Osteocyte (in vitro differentiated cells): ENCODE results near the gene ZNF346. TPM values are rescaled to one million over a fixed set of nuclear protein-coding genes. Genes with fewer than 3 reads are reported as not detected.
A peak's percentile ranks its signal among the peaks of the same experiment; 100 is the strongest.

ENCODE experiments used
- DNase-seq: peaks from one replicate; pipeline ENCODE4 v3.0.0; 2021; ENCODE audit warnings: mixed read lengths; ENCODE audit not compliant: unreplicated experiment; ENCODE audit errors: extremely low spot score
- H3K27ac Mint-ChIP-seq: one replicate; pipeline ENCODE4 v1.8.0; 2021; ENCODE audit warnings: mild to moderate bottlenecking, mixed read lengths; ENCODE audit not compliant: unreplicated experiment
- H3K27me3 Mint-ChIP-seq: one replicate; pipeline ENCODE4 v1.8.0; 2021; ENCODE audit warnings: mixed read lengths; ENCODE audit not compliant: unreplicated experiment
- H3K36me3 Mint-ChIP-seq: one replicate; pipeline ENCODE4 v1.8.0; 2021; ENCODE audit warnings: mixed read lengths; ENCODE audit not compliant: unreplicated experiment
- H3K4me1 Mint-ChIP-seq: one replicate; pipeline ENCODE4 v1.8.0; 2021; ENCODE audit warnings: mixed read lengths; ENCODE audit not compliant: unreplicated experiment
- H3K4me3 Mint-ChIP-seq: one replicate; pipeline ENCODE4 v1.8.0; 2021; ENCODE audit warnings: mild to moderate bottlenecking, moderate library complexity, mixed read lengths; ENCODE audit not compliant: unreplicated experiment
- H3K9me3 Mint-ChIP-seq: one replicate; pipeline ENCODE4 v1.8.0; 2021; ENCODE audit warnings: mixed read lengths; ENCODE audit not compliant: unreplicated experiment
- CTCF ChIP-seq: fragments of 200-600 bp; sonication (generic); IDR thresholded peaks from 2 replicates; pipeline ENCODE4 v1.5.0; 2021; ENCODE audit warnings: antibody characterized with exemption, mild to moderate bottlenecking, moderate library complexity
- total RNA-seq: library from RNA; stranded (reverse); gene quantifications from 2 replicates; pipeline ENCODE4 v1.2.1, GENCODE V29; 2021

The ZNF346 gene
- total RNA-seq, 1 donor from 2014 or later: 26.9 TPM

- TF ChIP-seq CTCF: no peak
- no peak for DNase-seq
- H3K4me3 Mint-ChIP-seq: no peak overlapping the region
- no peaks in the 10 kb centered on the region for H3K36me3 Mint-ChIP-seq
- H3K27me3 Mint-ChIP-seq: peaks cover 6% of the 10 kb centered on the region
- peaks cover 5% of the 10 kb centered on the region for H3K4me1 Mint-ChIP-seq
- H3K9me3 Mint-ChIP-seq: no peaks in the 10 kb centered on the region
- H3K27ac Mint-ChIP-seq: no peak overlapping the region
Observed at GRCh38 chr5:177126771-177127170, 104.3 kb downstream of the ZNF346 start.

- Mint-ChIP-seq H3K36me3 (no peaks in the 10 kb centered on the region), H3K4me3 (no peak overlapping the region), H3K4me1 (peaks cover 5% of the 10 kb centered on the region), H3K27ac (peak overlapping the region; percentile 24), H3K27me3 (no peaks in the 10 kb centered on the region), H3K9me3 (no peaks in the 10 kb centered on the region)
- no peak for DNase-seq
- no peak for TF ChIP-seq CTCF
Observed at GRCh38 chr5:177128551-177128981, 106.1 kb downstream of the ZNF346 start.

GRCh38 chr5:177130211-177131018, 107.9 kb downstream of the ZNF346 start:
- TF ChIP-seq CTCF: no peak
- H3K4me3 Mint-ChIP-seq: no peak overlapping the region
- H3K9me3 Mint-ChIP-seq: no peaks in the 10 kb centered on the region
- H3K4me1 Mint-ChIP-seq: peaks cover 15% of the 10 kb centered on the region
- H3K36me3 Mint-ChIP-seq: peaks cover 3% of the 10 kb centered on the region
- H3K27ac Mint-ChIP-seq: no peak overlapping the region
- DNase-seq: no peak
- H3K27me3 Mint-ChIP-seq: no peaks in the 10 kb centered on the region

Other genes starting within 250 kb of the ZNF346 start
- not detected in 2 replicates for gene UNC5A, start 212.1 kb upstream of the ZNF346 start, total RNA-seq
- not detected in 2 replicates for gene HK3, start 123.3 kb upstream of the ZNF346 start, total RNA-seq
- 32.9 and 48.7 TPM in 2 replicates for gene UIMC1, start 15.9 kb upstream of the ZNF346 start, total RNA-seq
- 1.1 and 1.7 TPM in 2 replicates for gene FGFR4, start 64.2 kb downstream of the ZNF346 start, total RNA-seq
- gene NSD1, start 111.1 kb downstream of the ZNF346 start, total RNA-seq: 71.6 and 74.7 TPM in 2 replicates